ENCODE results near the gene TULP1.

Gene TULP1

GRCh38 chr6:35481226-35481625, 31.5 kb downstream of the TULP1 start:
- no peak for DNase-seq

DNA sequence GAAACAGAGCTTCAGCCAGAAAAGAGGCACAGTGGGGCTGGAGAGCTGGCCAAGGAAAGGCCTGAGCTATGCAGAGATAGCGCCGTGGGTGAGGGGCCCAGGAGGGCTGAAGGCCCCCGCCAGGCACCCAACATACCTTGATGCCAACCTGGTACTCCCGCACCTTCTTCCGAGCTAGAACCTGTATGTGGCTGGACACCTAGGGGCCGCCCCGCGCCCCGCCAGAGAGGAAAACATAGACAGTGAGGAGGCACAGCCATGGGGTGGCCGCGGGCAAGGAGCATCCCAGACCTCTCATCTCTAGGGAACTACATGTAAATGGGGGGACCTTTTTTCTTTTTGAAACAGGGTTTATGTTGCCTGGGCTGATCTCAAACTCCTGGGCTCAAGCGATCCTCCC, 32.5 kb downstream of the TULP1 start:
- DNase-seq = no peak

GRCh38 chr6:35478259-35478658, 34.4 kb downstream of the TULP1 start:
- DNase-seq = no peak

- no peak for DNase-seq
Observed at GRCh38 chr6:35477551-35478179, 35.0 kb downstream of the TULP1 start.

GRCh38 chr6:35477028-35477427, 35.7 kb downstream of the TULP1 start:
- DNase-seq = no peak

- DNase-seq = no peak
Observed at GRCh38 chr6:35476004-35476403, 36.7 kb downstream of the TULP1 start.

- no peak for DNase-seq
Observed at GRCh38 chr6:35475573-35475972, 37.1 kb downstream of the TULP1 start.

- DNase-seq = no peak
Observed at GRCh38 chr6:35474942-35475570, 37.6 kb downstream of the TULP1 start.

DNA sequence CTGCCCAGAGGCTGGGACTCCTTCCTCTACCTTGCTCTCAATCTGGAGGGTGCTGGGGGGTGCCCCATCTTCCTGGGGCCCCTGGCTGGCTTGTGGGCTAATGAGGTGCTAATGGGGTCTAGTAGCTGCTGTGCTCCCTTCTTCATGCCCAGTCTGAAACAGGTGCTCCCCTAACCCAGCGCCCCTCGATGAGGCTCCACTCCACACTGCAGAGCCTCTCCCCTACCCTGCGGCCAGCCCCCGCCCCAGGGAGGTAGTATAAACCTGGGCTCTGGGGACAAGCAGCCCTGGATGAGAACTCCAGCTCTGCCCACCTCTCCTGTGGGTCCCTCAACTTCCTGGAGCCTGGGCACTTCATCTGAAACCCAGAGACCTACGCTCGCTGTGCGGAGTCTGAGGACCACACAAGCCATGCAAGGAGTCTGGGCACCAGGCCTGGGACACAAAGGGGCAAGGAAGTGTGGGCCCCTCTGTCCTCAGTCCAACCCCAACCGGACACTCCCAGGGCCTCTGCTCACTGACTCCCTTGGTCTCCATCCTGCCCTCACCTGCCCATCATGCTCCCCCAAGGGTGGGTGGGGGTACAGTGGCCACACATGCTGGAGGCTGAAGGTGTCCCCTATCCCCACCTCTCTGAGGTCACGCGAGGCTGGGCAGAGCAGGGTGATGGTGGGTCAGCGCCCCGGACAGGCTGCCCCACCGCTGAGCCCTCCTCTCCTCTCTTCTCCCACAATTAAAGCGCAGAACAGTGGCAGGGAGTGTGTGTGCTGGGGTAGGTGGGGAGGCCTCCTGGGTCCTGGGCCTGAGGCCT, 38.4 kb downstream of the TULP1 start:
- no peak for DNase-seq

DNA sequence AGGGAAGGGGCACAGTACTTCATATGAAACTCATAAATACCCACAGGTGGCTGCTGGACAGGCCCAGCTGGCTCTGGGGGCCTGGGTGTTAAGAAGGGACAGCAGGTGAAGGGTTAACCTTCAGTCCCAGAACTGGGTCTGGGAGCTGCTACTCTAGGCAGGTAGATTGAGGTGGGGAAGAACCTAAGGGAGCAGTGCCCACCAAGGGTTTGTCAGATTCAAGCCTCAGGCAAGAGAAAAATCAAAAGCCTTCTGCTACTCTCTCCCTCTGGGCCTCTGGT, 38.9 kb downstream of the TULP1 start:
- no peak for DNase-seq

DNA sequence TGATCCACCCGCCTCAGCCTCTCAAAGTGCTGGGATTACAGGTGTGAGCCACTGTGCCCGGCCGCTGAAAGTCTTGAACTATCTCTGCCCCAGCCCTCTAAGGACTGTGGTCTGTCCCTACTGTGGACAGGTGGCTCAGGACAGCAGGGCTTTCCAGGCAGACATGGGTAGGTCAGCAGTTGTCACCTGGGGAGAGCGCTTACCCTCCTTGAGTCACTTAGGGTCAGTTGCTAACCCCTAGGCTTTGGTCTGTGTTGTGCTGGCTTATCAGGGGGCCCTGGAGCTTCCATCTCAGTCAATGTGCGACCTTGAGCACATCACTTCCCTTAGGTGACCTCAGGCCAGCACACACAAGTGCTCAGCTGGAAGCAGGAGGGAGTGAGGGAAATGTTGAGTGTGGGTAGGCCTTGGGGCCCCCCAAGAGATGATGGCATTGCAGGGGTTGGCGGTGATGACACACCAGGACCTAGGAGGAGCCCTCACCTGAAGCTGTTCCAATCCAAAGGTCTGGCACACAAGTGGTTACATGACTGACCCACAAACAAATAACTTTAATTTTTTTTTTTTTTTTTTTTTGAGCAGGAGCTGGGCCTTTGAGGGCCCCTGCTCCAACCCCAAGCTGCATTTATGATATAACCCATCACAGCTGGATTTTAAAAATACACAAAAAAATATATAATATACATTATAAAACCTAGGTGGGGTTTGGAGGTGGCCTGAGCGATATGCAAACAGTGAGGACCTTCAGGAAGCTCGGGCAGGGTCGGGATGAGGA, 39.4 kb downstream of the TULP1 start:
- DNase-seq = no peak

DNA sequence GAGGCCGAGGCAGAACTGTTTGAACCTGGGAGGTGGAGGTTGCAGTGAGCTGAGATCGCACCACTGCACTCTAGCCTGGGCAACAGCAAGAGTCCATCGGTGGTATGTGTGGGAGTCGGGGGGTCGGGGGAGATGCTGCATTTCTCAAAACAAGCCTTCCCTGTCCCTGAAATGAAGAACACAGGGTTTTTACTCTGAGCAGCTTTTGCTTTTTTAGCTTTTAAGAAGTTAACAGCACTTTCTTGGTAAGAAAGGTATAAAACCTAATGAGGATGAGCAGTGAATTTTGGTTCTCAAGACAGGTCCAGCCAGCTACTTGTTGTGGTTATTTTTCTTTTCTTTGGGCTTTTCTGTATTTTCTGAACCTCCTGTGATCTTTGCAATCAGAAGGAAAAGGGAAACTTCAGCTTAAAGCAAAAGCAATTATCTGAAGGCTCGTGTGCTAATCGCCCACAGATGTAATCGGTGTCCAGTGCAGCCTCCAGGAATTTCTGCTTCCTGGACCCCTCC, 40.8 kb downstream of the TULP1 start:
- DNase-seq = no peak

DNA sequence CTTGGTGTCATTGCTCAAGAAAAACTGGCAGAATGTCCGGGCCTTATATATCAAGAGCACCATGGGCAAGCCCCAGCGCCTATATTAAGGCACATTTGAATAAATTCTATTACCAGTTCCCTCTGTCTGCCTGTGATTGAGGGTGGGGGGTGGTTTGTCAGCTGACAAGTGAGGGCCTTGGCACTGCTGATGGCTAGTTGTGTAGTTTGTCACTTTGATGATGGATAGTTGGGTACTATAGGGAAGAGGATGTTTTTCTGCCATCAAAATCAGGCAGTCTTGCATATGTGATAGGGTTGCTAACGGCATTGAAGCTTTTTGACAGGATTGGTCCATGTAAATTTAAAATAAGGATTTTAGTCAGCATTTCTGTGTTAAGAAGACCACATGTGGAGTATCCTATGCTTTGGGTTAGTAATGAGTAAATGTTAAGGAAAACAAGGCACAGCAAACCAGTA, 42.0 kb downstream of the TULP1 start:
- no peak for DNase-seq

GRCh38 chr6:35469751-35470662, 42.7 kb downstream of the TULP1 start:
- no peak for DNase-seq

DNA sequence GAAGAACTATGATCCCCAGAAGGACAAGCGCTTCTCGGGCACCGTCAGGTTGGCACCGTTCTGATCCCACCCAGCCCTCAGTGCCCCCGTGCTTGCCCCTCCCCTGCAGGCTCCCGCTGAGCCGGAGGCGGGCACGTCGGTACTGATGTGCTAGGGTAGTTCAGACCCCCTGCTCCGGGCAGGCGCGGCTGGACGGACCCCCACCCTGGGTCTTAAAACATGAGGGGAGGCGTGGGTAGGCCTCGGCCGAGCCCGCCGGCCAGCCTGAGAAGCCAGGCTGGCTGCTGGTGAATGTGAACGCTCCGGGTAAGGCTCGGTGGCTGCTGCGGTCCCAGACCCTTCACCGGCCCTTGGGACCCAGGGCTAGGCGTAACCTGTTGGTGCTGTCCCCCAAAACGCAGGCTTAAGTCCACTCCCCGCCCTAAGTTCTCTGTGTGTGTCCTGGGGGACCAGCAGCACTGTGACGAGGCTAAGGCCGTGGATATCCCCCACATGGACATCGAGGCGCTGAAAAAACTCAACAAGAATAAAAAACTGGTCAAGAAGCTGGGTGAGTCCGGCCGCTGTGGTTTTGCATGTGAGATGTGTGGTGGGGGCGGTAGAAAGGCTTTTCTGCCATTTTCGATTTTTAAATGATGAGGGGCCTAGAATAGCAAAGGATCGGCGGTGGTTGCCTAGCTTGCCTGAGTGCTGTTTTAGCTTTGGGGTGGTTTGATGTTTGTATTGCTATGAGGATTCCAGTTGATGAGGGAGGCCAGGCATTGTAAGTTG, 43.5 kb downstream of the TULP1 start:
- DNase-seq = peak; percentile 57

- peak; percentile 97 for DNase-seq
Observed at GRCh38 chr6:35468181-35468979, 44.3 kb downstream of the TULP1 start, which contains the start of gene RPL10A. TSS of gene RPL10A (plus strand) at chr6:35468401. CDS start at chr6:35468435, 34 bp downstream.

DNA sequence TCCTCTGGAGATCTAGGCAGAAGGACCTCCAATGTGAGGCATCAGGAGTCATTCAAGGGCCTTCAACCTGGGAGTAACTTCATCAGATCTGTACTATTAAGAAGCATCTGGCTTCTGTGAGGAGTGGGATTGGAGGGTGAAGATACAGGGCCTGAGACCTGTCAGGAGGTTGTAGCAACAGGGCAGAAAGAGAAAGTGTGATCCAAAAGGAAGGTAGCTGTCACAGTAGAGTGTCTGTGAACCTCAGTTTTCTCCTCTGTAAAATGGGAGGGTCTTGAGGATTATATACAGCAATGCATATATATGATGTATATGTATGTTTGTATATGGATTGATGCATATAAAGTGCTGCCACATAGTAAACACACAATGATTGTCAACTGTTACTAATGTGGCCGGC, 47.0 kb downstream of the TULP1 start:
- DNase-seq = no peak

- DNase-seq = no peak
Observed at GRCh38 chr6:35463292-35463691, 49.4 kb downstream of the TULP1 start.

GRCh38 chr6:35461270-35461669, 51.4 kb downstream of the TULP1 start:
- no peak for DNase-seq

DNA sequence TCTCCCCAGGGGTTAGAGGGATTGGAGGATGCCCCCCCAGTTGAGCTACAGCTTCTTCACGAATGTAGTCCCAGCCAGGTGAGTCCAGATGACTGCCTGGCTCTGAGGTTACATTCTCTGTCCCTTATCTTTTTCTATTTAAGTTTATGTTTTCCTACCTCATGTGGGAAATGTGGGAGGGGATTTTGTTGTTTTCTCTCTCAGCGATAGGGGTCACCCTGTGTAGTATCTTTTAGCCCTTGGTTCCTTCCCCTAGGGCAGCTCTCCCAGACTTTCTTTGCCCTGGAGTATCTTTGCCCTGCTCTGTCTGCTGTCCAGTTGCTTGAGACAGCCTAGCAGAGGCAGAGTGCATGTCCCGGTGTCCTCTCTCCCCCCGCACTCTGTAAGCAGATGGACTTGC, 54.8 kb downstream of the TULP1 start:
- no peak for DNase-seq

All from activated CD8-positive, alpha-beta memory T cell treated with anti-CD3 and anti-CD28 coated beads, Interleukin-2, amount 50 U/mL, for 4 hours (primary cell).